HL-60 (cell line): ENCODE results near the gene LARP4B.

Experiments
- DNase-seq, 2 experiments: peaks; one replicate each; pipeline ENCODE4 v3.0.0-alpha.2; 2010 to 2020; ENCODE audit warnings: low read depth in 1 of 2, low spot score in 1 of 2
- H3K27ac ChIP-seq: fragments of 250-450 bp; sonication (Bioruptor Pico); replicated peaks from 2 replicates; pipeline ENCODE4 v1.5.1; 2020; ENCODE audit warnings: mild to moderate bottlenecking, moderate library complexity
- H3K27me3 ChIP-seq: fragments of 250-450 bp; sonication (Bioruptor Pico); 2 replicates; pipeline ENCODE4 v1.5.1; 2021; ENCODE audit warnings: mild to moderate bottlenecking, moderate library complexity; ENCODE audit not compliant: insufficient read depth, poor library complexity, severe bottlenecking
- H3K4me3 ChIP-seq: replicated peaks from 2 replicates; pipeline ENCODE4 v1.5.1; 2011; ENCODE audit warnings: mild to moderate bottlenecking, control low read depth, low read length; ENCODE audit not compliant: insufficient read depth
- GABPA ChIP-seq: IDR thresholded peaks from 2 replicates; pipeline ENCODE4 v1.6.1; 2012; ENCODE audit warnings: low read depth
- POLR2AphosphoS5 ChIP-seq: IDR thresholded peaks from 2 replicates; pipeline ENCODE4 v1.6.1; 2012; ENCODE audit warnings: low read depth
- SPI1 ChIP-seq: IDR thresholded peaks from 2 replicates; pipeline ENCODE4 v1.6.1; 2012; ENCODE audit warnings: low read depth, mild to moderate bottlenecking, borderline replicate concordance
- TF ChIP-seq, protein P1 (sequence below): IDR thresholded peaks from one replicate; pipeline ENCODE4 v1.5.1; 2011; ENCODE audit warnings: low read length, control low read depth, inconsistent platforms; ENCODE audit not compliant: insufficient read depth
- TF ChIP-seq, protein P2 (sequence below): IDR thresholded peaks from 2 replicates; pipeline ENCODE4 v1.6.1; 2012; ENCODE audit warnings: low read depth; ENCODE audit not compliant: insufficient replicate concordance

The LARP4B gene

DNA sequence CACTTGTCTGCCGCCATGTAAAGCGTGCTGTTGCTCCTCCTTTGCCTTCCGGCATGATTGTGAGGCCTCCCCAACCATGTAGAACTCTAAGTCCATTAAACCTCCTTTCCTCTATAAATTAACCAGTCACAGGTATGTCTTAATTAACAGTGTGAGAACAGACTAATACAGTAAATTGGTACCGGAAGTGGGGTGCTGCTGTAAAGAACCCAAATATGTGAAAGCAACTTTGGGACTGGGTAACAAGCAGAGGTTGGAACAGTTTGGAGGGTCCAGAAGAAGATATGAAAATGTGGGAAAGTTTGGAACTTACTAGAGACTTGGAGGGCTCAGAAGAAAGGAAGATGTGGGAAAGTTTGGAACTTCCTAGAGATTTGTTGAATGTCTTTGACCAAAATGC is 135.3 kb downstream of the LARP4B start:
- no peak for TF ChIP-seq GABPA
- no peak for TF ChIP-seq POLR2AphosphoS5
- Histone ChIP-seq H3K27me3 (no peaks in the 10 kb centered on the region), H3K4me3 (no peak overlapping the region), H3K27ac (no peak overlapping the region)
- DNase-seq: no peak

DNA sequence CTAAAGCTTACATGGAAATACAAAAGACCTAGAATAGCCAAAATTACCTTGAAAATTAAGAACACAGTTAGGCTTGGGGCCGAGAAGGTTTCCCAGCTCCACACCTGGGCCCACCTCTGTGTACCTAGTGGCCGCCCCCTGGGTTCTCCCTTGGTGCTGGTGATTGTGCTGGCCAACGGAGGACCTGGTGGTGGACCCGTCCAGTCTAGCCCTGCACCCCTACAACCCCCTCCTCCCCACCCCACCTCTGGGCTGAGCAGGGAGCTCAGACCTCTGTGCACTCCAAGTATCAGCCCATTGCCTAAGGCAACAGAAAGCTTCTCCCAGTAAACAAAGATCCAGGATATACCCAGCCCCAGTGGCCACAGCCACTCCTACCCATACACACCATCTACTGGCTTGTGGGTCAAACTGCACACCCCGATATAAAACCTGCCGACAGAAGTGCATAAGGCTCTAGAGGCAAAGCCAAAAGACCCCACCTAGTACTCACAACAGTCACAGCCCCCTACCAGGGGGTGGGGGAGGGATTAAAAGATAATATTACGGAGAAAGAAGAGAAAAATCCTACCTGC is 137.0 kb downstream of the LARP4B start:
- Histone ChIP-seq H3K27me3 (no peaks in the 10 kb centered on the region), H3K27ac (no peak overlapping the region), H3K4me3 (no peak overlapping the region)
- DNase-seq: no peak
- TF ChIP-seq SPI1 (no peak), POLR2AphosphoS5 (no peak), GABPA (no peak)
- TF ChIP-seq, protein P1, sequence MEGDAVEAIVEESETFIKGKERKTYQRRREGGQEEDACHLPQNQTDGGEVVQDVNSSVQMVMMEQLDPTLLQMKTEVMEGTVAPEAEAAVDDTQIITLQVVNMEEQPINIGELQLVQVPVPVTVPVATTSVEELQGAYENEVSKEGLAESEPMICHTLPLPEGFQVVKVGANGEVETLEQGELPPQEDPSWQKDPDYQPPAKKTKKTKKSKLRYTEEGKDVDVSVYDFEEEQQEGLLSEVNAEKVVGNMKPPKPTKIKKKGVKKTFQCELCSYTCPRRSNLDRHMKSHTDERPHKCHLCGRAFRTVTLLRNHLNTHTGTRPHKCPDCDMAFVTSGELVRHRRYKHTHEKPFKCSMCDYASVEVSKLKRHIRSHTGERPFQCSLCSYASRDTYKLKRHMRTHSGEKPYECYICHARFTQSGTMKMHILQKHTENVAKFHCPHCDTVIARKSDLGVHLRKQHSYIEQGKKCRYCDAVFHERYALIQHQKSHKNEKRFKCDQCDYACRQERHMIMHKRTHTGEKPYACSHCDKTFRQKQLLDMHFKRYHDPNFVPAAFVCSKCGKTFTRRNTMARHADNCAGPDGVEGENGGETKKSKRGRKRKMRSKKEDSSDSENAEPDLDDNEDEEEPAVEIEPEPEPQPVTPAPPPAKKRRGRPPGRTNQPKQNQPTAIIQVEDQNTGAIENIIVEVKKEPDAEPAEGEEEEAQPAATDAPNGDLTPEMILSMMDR: no peak
- TF ChIP-seq, protein P2, sequence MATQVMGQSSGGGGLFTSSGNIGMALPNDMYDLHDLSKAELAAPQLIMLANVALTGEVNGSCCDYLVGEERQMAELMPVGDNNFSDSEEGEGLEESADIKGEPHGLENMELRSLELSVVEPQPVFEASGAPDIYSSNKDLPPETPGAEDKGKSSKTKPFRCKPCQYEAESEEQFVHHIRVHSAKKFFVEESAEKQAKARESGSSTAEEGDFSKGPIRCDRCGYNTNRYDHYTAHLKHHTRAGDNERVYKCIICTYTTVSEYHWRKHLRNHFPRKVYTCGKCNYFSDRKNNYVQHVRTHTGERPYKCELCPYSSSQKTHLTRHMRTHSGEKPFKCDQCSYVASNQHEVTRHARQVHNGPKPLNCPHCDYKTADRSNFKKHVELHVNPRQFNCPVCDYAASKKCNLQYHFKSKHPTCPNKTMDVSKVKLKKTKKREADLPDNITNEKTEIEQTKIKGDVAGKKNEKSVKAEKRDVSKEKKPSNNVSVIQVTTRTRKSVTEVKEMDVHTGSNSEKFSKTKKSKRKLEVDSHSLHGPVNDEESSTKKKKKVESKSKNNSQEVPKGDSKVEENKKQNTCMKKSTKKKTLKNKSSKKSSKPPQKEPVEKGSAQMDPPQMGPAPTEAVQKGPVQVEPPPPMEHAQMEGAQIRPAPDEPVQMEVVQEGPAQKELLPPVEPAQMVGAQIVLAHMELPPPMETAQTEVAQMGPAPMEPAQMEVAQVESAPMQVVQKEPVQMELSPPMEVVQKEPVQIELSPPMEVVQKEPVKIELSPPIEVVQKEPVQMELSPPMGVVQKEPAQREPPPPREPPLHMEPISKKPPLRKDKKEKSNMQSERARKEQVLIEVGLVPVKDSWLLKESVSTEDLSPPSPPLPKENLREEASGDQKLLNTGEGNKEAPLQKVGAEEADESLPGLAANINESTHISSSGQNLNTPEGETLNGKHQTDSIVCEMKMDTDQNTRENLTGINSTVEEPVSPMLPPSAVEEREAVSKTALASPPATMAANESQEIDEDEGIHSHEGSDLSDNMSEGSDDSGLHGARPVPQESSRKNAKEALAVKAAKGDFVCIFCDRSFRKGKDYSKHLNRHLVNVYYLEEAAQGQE: no peak

DNA sequence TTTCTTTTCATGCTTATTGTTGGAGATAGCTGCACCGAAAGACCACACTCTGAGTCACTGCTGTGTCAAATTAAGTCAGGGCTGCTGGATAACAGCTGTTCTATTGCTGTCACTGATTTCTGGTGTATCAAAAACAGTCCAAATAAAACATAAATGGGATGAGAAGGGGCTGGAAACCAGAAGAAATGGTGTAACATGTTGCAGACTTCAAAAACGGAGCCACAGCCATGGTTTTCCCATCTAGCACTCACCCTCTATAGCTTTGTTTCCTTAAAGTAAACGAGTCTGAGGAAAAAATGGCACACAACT is 138.8 kb downstream of the LARP4B start:
- TF ChIP-seq SPI1 (no peak), GABPA (no peak), POLR2AphosphoS5 (no peak)
- TF ChIP-seq, protein P1: no peak
- TF ChIP-seq, protein P2: no peak
- no peaks in the 10 kb centered on the region for H3K27me3 ChIP-seq
- DNase-seq: no peak

DNA sequence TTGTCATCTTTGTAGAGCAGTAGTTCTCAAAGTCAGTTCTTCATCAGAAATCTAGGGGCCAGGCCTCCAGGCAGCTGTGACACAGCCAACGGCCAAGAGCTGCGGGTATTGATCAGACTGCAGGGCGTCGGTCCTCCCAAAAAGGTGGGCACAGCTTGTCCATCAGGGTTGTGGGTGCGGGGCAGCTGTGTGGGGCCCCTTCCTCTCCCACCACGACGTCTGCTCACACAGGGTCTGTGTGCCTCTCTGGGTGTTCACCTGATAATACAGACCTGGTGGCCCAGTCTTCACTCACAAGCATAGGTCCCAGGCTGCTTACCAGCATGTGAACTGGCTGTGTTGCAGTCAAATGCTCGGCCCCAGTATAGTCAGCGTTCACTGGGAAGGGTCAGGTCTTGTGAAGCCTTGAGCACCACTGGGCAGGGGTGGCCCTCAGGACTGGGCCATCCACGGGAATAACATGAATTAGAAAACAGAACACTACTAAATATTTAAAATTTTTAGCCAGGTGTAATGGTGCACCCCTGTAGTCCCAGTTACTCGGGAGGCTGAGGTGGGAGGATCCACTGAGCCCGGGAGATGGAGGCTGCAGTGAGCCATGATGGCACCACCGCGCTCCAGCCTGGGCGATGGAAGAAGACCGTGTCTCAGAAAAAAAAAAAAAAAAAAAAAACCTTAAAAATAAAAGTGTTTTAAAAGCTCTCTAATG is 139.3 kb downstream of the LARP4B start:
- Histone ChIP-seq H3K4me3 (no peak overlapping the region), H3K27me3 (no peaks in the 10 kb centered on the region), H3K27ac (no peak overlapping the region)
- no peak for DNase-seq
- TF ChIP-seq GABPA (no peak), SPI1 (no peak), POLR2AphosphoS5 (no peak)
- TF ChIP-seq, protein P2: no peak
- TF ChIP-seq, protein P1: no peak

More for the DNA sequence above, 138.8 kb downstream of the LARP4B start:
- Histone ChIP-seq H3K27ac (no peak overlapping the region), H3K4me3 (no peak overlapping the region)
